ENCODE measurements around the gene PCGF5.

PCGF5 gene

GRCh38 chr10:91211675-91212074 lies 8.8 kb upstream of the PCGF5 start:
- peaks cover 3% of the 10 kb centered on the region; the same call in 1 of the 2 replicates for H3K4me1 ChIP-seq (ENCODE audit: insufficient read depth, low read length)
- H3K4me3 ChIP-seq (ENCODE audit: low read length) = no peak overlapping the region
- H3K9me3 ChIP-seq (ENCODE audit: insufficient read depth, low read depth, low read length) = no peaks in the 10 kb centered on the region
- H3K27ac ChIP-seq (ENCODE audit: low read depth, low read length) = no peak overlapping the region
- no peaks in the 10 kb centered on the region for H3K36me3 ChIP-seq (ENCODE audit: insufficient read depth, low read length)
- 76% methylated on average over 2 of the region's 2 CpGs for WGBS
- H3K27me3 ChIP-seq (ENCODE audit: insufficient read depth, low read length) = peaks cover 6% of the 10 kb centered on the region; the same call in 1 of the 2 replicates
- H3K9ac ChIP-seq (ENCODE audit: low read depth, low read length) = no peak overlapping the region

GRCh38 chr10:91214911-91215310 lies 5.6 kb upstream of the PCGF5 start:
- Histone ChIP-seq H3K9me3 (ENCODE audit: insufficient read depth, low read depth, low read length) (no peaks in the 10 kb centered on the region), H3K27ac (ENCODE audit: low read depth, low read length) (no peak overlapping the region), H3K9ac (ENCODE audit: low read depth, low read length) (no peak overlapping the region), H3K4me3 (ENCODE audit: low read length) (no peak overlapping the region), H3K36me3 (ENCODE audit: insufficient read depth, low read length) (no peaks in the 10 kb centered on the region), H3K27me3 (ENCODE audit: insufficient read depth, low read length) (peaks cover 25% of the 10 kb centered on the region), H3K4me1 (ENCODE audit: insufficient read depth, low read length) (no peaks in the 10 kb centered on the region)
- WGBS = 71% methylated on average over 1 of the region's 2 CpGs

GRCh38 chr10:91215384-91215783 lies 5.1 kb upstream of the PCGF5 start:
- Histone ChIP-seq H3K36me3 (ENCODE audit: insufficient read depth, low read length) (no peaks in the 10 kb centered on the region), H3K27me3 (ENCODE audit: insufficient read depth, low read length) (peaks cover 30% of the 10 kb centered on the region), H3K9me3 (ENCODE audit: insufficient read depth, low read depth, low read length) (no peaks in the 10 kb centered on the region), H3K4me1 (ENCODE audit: insufficient read depth, low read length) (no peaks in the 10 kb centered on the region), H3K27ac (ENCODE audit: low read depth, low read length) (no peak overlapping the region), H3K9ac (ENCODE audit: low read depth, low read length) (no peak overlapping the region), H3K4me3 (ENCODE audit: low read length) (no peak overlapping the region)
- 86% methylated on average over 2 of the region's 2 CpGs for WGBS

- Histone ChIP-seq H3K27me3 (ENCODE audit: insufficient read depth, low read length) (peaks cover 63% of the 10 kb centered on the region), H3K36me3 (ENCODE audit: insufficient read depth, low read length) (no peaks in the 10 kb centered on the region), H3K27ac (ENCODE audit: low read depth, low read length) (no peak overlapping the region), H3K9ac (ENCODE audit: low read depth, low read length) (no peak overlapping the region), H3K4me3 (ENCODE audit: low read length) (peak overlapping the region; percentile 89), H3K4me1 (ENCODE audit: insufficient read depth, low read length) (no peaks in the 10 kb centered on the region), H3K9me3 (ENCODE audit: insufficient read depth, low read depth, low read length) (no peaks in the 10 kb centered on the region)
- 41% methylated on average over 8 of the region's 8 CpGs for WGBS
Observed at GRCh38 chr10:91219371-91220193, 881 bp upstream of the PCGF5 start.

- Histone ChIP-seq H3K36me3 (ENCODE audit: insufficient read depth, low read length) (no peaks in the 10 kb centered on the region), H3K9me3 (ENCODE audit: insufficient read depth, low read depth, low read length) (no peaks in the 10 kb centered on the region), H3K4me1 (ENCODE audit: insufficient read depth, low read length) (no peaks in the 10 kb centered on the region), H3K4me3 (ENCODE audit: low read length) (peak overlapping the region; percentile 89), H3K9ac (ENCODE audit: low read depth, low read length) (peak overlapping the region; percentile 75), H3K27ac (ENCODE audit: low read depth, low read length) (no peak overlapping the region), H3K27me3 (ENCODE audit: insufficient read depth, low read length) (peaks cover 63% of the 10 kb centered on the region)
- WGBS = 6% methylated on average over 40 of the region's 40 CpGs
Observed at GRCh38 chr10:91220954-91221675, 652 bp downstream of the PCGF5 start.

- WGBS = 91% methylated on average over 3 of the region's 3 CpGs
- H3K36me3 ChIP-seq (ENCODE audit: insufficient read depth, low read length) = no peaks in the 10 kb centered on the region
Observed at GRCh38 chr10:91226093-91226492, 5.6 kb downstream of the PCGF5 start.

GRCh38 chr10:91227576-91227975 lies 7.1 kb downstream of the PCGF5 start:
- WGBS = 85% methylated on average over 1 of the region's 1 CpG
- no peaks in the 10 kb centered on the region for H3K9me3 ChIP-seq (ENCODE audit: insufficient read depth, low read depth, low read length)
- no peak overlapping the region for H3K4me3 ChIP-seq (ENCODE audit: low read length)
- no peaks in the 10 kb centered on the region for H3K36me3 ChIP-seq (ENCODE audit: insufficient read depth, low read length)
- no peak overlapping the region for H3K9ac ChIP-seq (ENCODE audit: low read depth, low read length)
- no peaks in the 10 kb centered on the region for H3K4me1 ChIP-seq (ENCODE audit: insufficient read depth, low read length)
- H3K27ac ChIP-seq (ENCODE audit: low read depth, low read length) = no peak overlapping the region
- H3K27me3 ChIP-seq (ENCODE audit: insufficient read depth, low read length) = peaks cover 13% of the 10 kb centered on the region

More at GRCh38 chr10:91226093-91226492, 5.6 kb downstream of the PCGF5 start:
- no peaks in the 10 kb centered on the region for H3K4me1 ChIP-seq (ENCODE audit: insufficient read depth, low read length)
- H3K4me3 ChIP-seq (ENCODE audit: low read length) = no peak overlapping the region
- no peak overlapping the region for H3K9ac ChIP-seq (ENCODE audit: low read depth, low read length)
- no peak overlapping the region for H3K27ac ChIP-seq (ENCODE audit: low read depth, low read length)
- no peaks in the 10 kb centered on the region for H3K9me3 ChIP-seq (ENCODE audit: insufficient read depth, low read depth, low read length)
- peaks cover 28% of the 10 kb centered on the region for H3K27me3 ChIP-seq (ENCODE audit: insufficient read depth, low read length)

GRCh38 chr10:91229683-91230082 lies 9.2 kb downstream of the PCGF5 start:
- H3K9ac ChIP-seq (ENCODE audit: low read depth, low read length) = no peak overlapping the region
- H3K9me3 ChIP-seq (ENCODE audit: insufficient read depth, low read depth, low read length) = no peaks in the 10 kb centered on the region
- H3K4me3 ChIP-seq (ENCODE audit: low read length) = no peak overlapping the region
- H3K27ac ChIP-seq (ENCODE audit: low read depth, low read length) = no peak overlapping the region
- H3K4me1 ChIP-seq (ENCODE audit: insufficient read depth, low read length) = no peaks in the 10 kb centered on the region
- H3K27me3 ChIP-seq (ENCODE audit: insufficient read depth, low read length) = peaks cover 3% of the 10 kb centered on the region
- 89% methylated on average over 1 of the region's 1 CpG for WGBS
- no peaks in the 10 kb centered on the region for H3K36me3 ChIP-seq (ENCODE audit: insufficient read depth, low read length)

- Histone ChIP-seq H3K27me3 (ENCODE audit: insufficient read depth, low read length) (peaks cover 44% of the 10 kb centered on the region), H3K4me3 (ENCODE audit: low read length) (no peak overlapping the region), H3K4me1 (ENCODE audit: insufficient read depth, low read length) (no peaks in the 10 kb centered on the region; the same call in 1 of the 2 replicates), H3K9ac (ENCODE audit: low read depth, low read length) (no peak overlapping the region), H3K9me3 (ENCODE audit: insufficient read depth, low read depth, low read length) (no peaks in the 10 kb centered on the region), H3K27ac (ENCODE audit: low read depth, low read length) (no peak overlapping the region), H3K36me3 (ENCODE audit: insufficient read depth, low read length) (no peaks in the 10 kb centered on the region)
- WGBS = 61% methylated on average over 1 of the region's 1 CpG
Observed at GRCh38 chr10:91238191-91238590, 17.7 kb downstream of the PCGF5 start.

GRCh38 chr10:91239789-91240188 lies 19.3 kb downstream of the PCGF5 start:
- Histone ChIP-seq H3K4me3 (ENCODE audit: low read length) (no peak overlapping the region), H3K36me3 (ENCODE audit: insufficient read depth, low read length) (no peaks in the 10 kb centered on the region), H3K27me3 (ENCODE audit: insufficient read depth, low read length) (peaks cover 44% of the 10 kb centered on the region), H3K9me3 (ENCODE audit: insufficient read depth, low read depth, low read length) (no peaks in the 10 kb centered on the region), H3K4me1 (ENCODE audit: insufficient read depth, low read length) (no peaks in the 10 kb centered on the region; the same call in 1 of the 2 replicates), H3K9ac (ENCODE audit: low read depth, low read length) (no peak overlapping the region), H3K27ac (ENCODE audit: low read depth, low read length) (no peak overlapping the region)
- WGBS = 96% methylated on average over 1 of the region's 1 CpG

- Histone ChIP-seq H3K27me3 (ENCODE audit: insufficient read depth, low read length) (peaks cover 24% of the 10 kb centered on the region), H3K4me3 (ENCODE audit: low read length) (no peak overlapping the region), H3K4me1 (ENCODE audit: insufficient read depth, low read length) (no peaks in the 10 kb centered on the region; the same call in 1 of the 2 replicates), H3K36me3 (ENCODE audit: insufficient read depth, low read length) (no peaks in the 10 kb centered on the region), H3K9me3 (ENCODE audit: insufficient read depth, low read depth, low read length) (no peaks in the 10 kb centered on the region), H3K9ac (ENCODE audit: low read depth, low read length) (no peak overlapping the region), H3K27ac (ENCODE audit: low read depth, low read length) (no peak overlapping the region)
- WGBS = 96% methylated on average over 1 of the region's 2 CpGs
Observed at GRCh38 chr10:91242940-91243339, 22.5 kb downstream of the PCGF5 start.
